GM19324 (cell line): Measurements from ENCODE around the gene CUL1.
"Not testable (repeated sequence)": the region's sequence is repeated elsewhere in the genome, so short reads cannot be mapped to it uniquely, and the experiment has no call there.

ENCODE experiments used
- ATAC-seq: cut with Tn5 transposase; IDR thresholded peaks from one replicate; pipeline ENCODE4 v1.9.1; 2021; ENCODE audit warnings: mild to moderate bottlenecking, moderate library complexity; ENCODE audit not compliant: unreplicated experiment, low FRiP score

CUL1 gene

DNA sequence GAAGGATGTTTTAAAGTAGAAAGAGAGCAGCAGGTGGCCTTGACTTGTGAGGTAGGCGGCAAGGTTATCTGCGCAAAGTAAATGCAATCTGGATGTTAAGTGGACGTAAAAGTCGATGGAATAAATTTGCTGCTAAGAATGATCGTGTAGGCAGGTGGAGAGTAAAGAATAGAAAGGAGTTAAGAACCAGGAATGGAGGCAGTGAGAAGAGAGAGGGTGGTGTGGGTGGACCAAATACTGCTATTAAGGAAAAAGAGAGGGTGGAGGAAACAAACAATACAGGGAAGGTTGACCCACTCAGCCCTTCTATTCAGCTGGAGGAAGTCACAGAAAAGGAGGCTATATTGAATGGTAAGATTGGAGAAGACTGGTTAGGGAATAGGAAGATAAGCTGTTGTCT is 1.9 kb upstream of the CUL1 start:
- no peak for ATAC-seq

DNA sequence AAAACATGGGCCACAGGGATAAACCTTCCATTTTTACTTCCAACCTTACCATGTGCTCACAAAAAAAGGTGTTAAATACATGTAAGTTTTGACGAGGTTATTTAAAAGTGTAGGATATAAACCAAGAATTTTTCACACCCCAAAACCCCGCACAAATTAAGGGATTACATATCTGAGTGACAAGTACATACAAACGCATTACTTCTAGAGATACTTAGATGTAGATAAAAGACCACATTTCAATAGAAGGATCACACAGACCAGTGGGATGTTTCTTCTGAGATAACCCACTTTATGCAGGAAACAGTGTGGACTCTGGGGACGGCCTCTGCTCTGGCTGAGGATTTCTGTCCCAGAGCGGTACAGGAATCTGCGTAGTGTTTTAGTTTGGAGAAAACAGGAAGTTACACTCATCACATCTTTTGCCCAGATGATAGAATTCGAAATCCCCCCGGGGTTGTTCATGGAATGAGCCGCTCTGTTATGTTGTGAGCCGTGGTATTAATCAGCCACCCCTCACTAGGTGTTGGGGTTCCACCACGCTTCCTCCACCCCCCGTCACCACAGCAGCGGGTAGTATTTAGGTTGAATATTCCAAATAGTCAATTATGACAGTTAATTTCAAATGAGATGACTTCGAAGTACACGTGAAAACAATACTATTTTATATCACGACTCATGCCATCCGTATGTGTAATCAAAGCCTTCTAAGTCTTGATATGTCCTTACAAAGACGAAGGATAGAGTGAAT is 1.3 kb upstream of the CUL1 start:
- ATAC-seq = no peak

DNA sequence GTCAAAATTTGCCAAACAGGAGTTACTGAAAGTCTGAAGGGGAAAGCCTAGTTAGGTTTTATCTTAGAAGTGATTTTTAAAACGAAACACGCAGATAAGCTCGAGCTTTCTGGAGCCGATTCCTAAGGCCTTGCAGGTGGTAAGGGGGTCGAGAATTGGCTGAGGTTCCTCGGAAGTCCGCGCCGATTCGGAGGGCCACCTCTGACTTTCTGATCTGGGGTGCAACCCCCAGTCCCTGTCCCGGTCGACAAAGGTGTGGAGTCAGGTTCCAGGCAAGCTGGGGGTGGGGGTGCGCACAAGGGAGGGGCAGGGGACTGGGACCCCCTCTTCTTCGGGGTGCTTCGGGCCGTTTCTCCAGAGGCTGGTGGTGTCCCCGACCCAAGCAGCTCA is 701 bp upstream of the CUL1 start:
- no peak for ATAC-seq

DNA sequence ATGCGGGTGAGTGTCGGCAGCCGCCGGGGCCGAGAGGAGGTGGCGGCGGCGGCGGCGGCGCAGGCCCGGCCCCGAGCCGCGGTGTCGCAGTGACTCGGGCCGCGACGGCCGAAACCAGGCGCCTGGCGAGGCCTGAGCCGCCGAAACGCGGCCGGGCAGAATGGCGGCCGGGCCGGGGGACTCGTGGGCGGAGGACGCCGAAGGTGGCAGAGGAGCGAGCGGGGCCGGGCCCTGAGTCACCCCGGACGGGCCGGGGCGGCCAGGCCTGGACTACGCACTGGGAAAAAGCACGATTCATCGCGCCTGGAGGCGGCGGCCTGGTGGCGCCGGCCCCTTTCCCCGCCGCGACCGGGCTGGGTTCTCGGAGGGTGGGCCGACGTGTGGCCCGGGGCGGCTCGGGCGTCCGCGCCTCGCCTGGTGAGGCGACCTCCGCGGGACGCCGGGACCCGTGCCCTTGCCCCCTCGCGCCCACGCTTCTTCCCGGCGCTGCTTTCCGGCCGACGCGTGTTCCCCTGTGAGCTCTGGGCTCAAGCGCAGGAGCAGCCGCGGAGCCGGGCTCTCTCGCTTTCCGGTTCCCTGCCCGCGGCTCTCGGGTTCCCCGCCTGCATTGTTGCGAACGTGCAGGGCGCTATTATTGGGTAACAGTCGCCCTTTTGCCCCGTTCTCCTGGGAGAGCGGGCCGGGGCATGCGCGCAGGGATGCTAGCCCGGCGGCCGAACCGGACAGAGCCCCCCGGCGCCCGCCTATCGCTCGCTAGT is 500 bp downstream of the CUL1 start:
- peak; percentile 46 for ATAC-seq

DNA sequence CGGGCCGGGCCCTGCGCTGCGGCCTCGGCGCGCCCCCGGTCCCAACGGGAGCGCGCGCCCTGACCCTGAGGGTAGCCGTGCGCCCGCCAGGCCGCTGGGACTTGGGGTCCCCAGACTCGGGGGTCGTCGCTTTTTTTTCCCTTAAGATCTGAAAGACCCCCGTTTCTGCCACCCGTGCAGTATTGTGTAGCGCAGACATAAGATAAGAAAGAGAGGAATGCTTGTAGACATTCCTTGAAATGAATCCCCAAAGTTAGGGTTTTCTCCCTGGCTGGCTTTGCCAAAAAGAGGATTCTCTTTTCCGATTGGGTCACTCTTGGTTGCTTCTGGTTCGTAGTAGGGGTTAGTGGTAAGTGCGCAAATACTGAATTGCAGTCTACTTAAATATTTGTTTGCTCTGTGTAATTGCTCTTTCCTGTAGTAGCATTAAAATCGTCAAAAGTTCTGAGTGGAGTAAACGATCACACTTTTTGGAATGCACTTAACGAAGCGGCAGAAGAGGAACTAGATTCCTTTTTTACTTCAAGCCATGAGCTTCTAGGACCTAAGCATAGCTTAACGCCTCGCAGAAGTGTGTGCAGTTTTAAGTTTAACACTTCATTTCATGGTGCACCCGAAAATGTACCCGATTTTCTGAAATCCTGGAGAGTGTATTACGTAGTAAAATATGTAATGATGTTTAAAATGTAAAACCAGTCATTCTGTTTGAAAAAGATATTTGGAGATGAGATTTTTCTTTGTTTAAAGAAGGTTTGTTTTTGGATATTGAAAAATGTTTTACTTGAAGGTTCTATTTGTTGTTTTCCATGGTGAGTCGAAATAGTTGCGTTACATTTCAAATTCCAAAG is 1.3 kb downstream of the CUL1 start:
- ATAC-seq = no peak

DNA sequence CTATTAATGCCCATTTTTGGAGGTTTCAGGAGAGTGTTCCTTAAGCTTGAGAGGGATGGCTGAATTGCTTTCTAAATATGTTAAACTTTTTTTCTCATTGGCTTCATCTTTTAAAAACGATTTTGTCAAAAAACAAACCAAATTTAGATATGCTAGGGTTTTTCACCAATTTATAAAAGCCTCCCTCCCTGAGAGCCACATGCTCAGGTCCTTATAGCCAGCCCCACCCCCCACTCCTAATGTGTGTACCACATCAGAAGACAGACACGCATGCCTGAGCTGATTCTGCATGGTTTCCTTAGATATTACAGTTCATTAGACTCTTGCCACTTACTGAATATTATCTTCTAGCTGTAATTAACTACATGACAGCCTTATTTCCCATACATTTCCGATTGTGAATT is 2.0 kb downstream of the CUL1 start:
- ATAC-seq = no peak

DNA sequence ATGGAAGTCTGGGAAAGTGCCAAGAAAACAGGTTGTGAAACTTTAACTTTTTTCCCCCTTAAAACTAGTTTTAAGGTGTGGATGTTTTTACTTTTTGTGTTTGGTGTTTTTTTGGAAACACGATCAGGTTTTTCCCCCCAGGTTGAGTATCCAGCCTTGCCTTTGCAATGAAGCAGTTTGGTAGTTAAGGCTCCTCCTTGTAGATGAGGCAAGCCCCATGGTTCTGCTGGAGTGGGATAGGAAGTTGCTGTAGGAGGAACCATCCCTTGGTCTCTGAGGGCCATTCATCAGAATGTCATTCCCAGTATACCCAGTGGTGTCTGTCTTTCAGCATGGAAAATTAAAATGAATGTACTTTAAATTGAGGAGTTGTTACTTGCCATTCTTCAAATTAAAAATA is 2.7 kb downstream of the CUL1 start:
- no peak for ATAC-seq

DNA sequence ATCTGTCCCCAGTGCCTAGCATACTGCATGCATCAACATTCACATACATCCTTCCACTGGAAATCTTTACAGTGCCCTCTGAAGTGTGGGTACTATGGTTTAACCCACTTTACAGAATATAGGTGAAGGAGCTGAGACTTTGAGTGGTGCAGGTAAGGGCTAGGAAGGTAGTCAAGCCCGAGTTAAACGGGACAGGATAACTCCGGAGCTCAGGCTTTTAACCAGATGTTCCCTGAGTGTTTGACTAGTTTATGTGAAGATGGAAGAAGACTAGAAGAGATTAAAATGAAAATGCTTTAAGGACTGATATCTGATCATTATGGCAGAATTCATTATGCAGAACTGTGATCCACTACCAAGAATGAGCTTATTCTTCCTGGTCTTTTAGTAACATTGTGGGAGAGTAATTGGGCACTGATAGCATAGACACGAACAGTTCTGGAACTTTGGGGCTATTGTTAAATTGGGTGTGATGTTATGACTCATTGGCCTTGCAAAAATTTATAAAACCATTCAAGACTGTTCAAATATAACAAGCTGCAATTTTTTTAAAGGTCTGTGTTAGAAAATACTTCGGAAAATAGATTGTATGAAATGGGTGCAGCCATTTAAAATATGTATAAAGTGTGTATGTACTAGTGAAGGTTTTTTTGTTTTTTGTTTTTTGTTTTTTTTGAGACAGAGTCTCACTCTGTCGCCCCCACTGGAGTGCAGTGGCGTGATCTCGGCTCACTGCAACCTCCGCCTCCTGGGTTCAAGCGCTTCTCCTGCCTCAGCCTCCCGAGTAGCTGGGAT is 4.4 kb downstream of the CUL1 start:
- ATAC-seq = no peak

DNA sequence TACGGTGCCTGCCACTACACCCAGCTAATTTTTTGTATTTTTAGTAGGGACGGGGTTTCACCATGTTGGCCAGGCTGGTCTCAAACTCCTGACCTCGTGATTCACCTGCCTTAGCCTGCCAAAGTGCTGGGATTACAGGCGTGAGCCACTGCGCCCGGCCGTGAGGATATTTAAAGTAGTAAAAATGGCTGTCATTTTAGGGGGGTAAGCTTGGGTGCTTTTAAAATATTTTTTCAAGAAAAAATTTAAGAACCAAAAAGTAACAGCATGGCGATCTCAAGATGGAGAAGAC is 4.9 kb downstream of the CUL1 start:
- not testable (repeated sequence) for ATAC-seq

DNA sequence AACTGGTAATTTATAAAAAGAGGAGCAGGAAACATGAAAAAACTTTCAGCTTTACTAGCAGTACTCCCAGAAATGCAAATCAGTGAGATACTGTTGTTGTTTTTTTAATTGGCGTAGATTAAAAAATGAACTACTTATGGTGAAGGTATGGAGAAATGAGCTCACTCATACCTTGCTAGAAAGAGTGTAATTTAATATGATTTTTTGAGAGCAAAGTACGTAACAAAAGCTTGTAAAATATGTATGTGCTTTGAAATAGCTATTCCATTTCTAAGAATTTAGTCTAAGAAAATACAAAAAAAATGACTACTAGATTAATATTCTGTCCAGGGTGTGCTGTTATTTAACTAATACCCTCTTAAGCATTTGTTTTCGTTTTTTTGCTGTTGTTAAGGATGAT is 5.5 kb downstream of the CUL1 start:
- ATAC-seq = no peak

DNA sequence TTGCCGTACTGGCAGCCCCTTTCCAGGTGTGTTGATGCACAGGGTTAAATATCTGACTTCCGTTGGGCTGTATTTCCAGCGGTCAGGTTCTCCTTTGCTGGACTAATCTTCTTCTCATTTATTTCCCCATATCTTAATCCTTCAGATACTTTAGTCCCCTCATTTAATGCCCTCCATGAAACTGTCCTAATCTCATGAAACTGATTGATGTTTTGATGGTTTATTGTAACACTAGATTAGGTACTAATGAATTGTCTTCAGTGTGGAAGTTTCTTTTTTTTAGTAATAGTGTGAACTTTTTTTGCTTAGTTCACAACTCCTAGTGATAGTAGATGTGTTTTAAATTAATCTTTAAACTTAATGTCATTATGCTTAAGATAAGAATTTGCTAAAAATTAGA is 6.3 kb downstream of the CUL1 start:
- no peak for ATAC-seq

DNA sequence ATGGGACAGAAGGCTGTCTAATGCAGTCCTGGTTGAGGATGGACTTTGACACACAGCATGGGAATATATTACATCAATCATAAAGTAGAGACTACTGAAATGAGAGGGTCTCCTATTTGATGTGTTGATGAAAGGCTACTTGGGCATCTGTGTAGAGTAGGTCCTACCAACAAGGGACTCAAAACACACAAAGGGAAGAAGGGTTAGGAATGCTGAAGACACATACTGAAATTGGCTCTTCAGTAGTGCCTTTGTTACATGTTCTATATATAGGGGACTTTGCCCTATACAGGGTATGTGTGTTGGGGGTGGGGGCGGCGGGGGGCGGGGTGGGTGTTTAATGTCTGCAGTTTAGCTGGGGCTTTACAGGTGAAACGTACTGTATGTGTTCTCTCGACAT is 7.7 kb downstream of the CUL1 start:
- no peak for ATAC-seq

DNA sequence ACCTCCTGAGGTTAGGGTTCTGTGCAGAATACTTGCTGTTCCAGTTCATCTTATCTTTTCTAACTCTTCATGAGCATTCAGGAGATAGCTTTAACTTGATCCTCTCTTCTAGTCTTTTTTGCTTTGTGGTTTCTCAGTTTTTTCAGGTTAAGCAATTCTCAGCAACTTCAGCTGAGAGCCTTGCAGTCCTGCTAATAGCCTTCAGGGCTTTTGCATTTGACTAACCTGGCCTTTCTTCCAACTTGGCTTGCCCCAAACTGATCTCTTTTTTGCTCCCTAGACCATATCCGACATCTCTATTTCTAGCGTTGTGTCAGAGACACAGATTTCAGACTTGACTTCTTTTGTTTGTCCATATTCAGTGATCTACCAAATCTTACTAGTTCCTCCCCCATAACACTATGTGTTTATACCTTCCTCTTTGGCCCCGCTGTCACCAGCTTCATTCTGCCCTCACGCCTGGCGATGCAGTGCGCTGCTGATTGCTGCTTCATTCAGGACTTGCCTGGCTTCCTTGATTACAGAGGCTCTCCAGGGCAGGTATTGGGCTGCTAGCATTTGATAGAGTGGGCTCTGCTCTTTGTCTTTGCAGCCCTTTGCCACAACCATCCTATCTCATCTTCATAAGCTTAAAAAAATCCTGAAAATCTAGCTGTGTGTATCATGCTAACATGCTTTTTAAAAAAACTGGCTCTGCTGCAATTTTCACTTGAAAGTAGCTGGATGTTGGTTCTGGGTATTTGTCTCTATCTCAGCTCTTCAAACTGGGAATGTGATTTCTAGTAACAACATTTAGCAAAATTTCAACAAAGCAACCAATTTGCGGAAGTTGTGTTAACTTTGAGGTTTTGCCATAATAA is 9.6 kb downstream of the CUL1 start:
- no peak for ATAC-seq

DNA sequence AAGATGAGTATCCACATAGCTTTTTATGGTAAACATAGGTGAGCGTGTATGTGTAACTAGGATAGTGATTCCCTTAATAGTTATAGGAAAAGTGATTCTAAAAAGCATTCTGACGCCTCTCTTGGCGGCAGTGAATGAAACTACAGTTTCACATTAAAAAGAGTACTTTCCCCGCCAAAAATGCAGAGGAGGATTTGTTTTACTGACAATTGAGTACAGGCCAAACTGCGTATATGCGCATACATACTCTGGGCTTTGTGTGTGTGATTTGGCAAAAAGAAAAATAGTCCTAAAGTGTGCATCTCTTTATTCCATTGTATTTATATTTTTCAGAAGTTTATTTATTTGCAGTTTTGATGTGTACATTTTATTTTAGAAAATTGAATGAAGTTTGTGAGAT is 10.3 kb downstream of the CUL1 start:
- ATAC-seq = no peak

DNA sequence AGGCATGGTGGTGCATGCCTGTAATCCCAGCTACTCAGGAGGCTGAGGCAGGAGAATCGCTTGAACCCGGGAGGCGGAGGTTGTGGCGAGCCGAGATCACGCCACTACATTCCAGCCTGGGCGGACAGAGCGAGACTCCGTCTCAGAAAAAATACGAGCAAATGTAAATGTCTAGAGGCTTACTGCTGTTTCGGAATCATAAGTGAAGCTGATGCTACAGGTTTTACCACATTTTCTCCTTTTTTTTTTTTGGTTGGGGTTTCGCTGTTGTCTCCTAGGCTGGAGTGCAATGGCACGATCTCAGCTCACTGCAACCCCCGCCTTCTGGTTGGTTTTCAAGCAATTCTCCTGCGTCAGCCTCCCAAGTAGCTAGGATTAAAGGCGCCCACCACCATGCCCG is 11.7 kb downstream of the CUL1 start:
- ATAC-seq = not testable (repeated sequence)

DNA sequence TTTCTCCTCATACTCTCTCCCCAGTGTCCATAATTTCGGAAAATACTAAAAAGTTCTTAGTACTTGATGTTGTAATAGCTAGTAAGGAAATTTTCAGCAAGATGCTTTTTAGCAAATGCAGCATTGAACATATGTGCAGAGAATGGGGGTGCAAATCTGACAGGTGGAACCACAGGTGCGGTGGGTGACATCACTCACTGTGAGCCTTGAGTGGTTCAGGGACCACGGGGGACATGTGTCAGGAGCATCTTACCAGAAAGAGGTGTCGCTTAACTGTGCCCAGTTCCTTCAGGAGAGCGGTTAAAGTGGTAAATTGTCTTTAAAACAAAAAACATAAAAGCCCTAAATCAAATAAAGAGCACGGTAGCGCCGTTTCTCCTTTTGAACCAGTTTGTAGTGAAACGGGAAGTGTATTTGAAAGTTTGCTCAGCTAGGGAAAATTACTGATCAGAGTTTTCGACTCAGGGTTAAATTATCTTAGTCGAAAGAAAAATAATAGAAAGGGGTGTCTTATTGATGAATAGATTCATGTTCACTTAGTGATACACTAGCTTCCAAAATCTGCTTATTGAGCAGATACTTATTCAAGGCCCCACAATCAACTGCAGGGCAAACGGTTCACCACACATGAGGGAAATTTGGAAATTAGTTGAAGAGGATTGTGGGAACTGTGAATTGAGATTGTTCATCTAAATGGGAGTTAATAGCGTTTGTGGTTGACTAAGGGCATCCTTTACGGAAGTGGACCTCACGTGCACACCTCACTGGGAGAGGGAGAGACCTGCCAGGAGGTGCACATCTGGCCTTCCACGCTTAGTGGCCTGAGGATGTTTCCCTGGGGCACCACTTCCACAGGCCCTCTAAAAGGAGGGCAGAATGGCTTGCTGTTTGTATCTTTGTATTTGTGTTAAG is 12.7 kb downstream of the CUL1 start:
- no peak for ATAC-seq

DNA sequence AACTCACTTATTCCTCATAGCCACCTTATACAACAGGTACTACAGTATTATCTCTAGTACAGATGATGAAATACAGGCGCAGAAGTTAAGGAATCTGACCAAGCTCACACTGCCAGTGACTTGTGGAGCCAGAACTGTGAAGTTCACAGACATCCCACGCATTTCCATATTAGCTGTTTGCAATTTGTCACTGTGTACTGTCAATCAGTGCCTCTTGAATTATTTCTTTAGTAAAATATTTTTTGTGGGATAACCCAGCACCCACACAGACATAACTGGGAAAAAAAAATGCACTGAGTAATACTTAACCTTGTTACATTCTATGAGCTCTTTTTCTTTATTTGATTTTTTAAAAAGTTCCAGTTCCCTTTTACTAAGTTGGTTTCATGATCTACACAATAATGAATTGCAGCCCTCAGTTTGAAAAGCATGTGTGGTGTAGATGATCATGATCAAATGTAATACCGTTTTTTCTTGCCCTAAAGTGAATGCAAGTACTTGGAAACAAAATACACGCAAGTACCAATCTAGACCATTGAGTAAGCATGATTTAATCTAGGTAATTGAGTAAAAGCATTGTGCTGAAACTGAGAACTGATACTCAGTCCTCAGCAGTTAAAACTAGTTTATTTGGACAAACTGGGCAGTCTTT is 14.1 kb downstream of the CUL1 start:
- peak; percentile 60 for ATAC-seq

DNA sequence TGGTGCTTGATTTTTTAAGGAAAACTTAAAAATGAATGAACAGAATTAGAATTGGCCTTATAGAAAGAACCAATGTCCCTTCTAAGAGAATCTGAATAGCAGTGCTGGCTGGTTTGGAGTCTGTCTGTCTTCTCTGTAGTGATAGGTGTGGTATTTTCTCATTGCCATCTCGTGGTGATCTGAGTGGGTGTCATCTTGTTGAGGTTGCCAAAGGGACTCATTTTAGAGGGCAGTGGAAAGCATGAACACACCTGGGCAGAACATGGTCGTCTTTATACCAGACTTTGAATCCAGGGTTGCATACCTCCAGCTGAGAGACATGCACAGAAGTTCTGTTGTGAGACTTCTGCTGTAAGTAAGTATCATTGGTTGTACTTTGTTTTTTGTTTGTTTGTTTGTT is 15.8 kb downstream of the CUL1 start:
- ATAC-seq = no peak
